Muscle layer of colon (tissue), 2 donors: ENCODE data around the gene NEO1.

Experiments
- H3K27ac ChIP-seq: one replicate; pipeline ENCODE4 v1.7.0; 2013; ENCODE audit warnings: low read depth, mild to moderate bottlenecking, low read length, moderate library complexity
- H3K27me3 ChIP-seq, 2 donors: one replicate each; pipeline ENCODE4 v1.7.0; 2013; ENCODE audit warnings: low read length in 2 of 2, mild to moderate bottlenecking in 2 of 2; ENCODE audit not compliant: insufficient read depth in 2 of 2, control insufficient read depth in 1 of 2
- H3K36me3 ChIP-seq: one replicate; pipeline ENCODE4 v1.7.0; 2013; ENCODE audit warnings: mild to moderate bottlenecking, low read length; ENCODE audit not compliant: insufficient read depth
- H3K4me1 ChIP-seq: one replicate; pipeline ENCODE4 v1.7.0; 2013; ENCODE audit warnings: mild to moderate bottlenecking, low read length; ENCODE audit not compliant: insufficient read depth
- H3K4me3 ChIP-seq, 2 donors: one replicate each; pipeline ENCODE4 v1.7.0; 2013; ENCODE audit warnings: low read length in 2 of 2, low read depth in 1 of 2, mild to moderate bottlenecking in 1 of 2, moderate library complexity in 1 of 2
- H3K9ac ChIP-seq: one replicate; pipeline ENCODE4 v1.7.0; 2013; ENCODE audit warnings: low read length
- H3K9me3 ChIP-seq: one replicate; pipeline ENCODE4 v1.7.0; 2013; ENCODE audit warnings: mild to moderate bottlenecking, low read length
- donor health status: abdominal sarcoma.
- donor health status: Adenocarcinoma of cecum.

The NEO1 gene

DNA sequence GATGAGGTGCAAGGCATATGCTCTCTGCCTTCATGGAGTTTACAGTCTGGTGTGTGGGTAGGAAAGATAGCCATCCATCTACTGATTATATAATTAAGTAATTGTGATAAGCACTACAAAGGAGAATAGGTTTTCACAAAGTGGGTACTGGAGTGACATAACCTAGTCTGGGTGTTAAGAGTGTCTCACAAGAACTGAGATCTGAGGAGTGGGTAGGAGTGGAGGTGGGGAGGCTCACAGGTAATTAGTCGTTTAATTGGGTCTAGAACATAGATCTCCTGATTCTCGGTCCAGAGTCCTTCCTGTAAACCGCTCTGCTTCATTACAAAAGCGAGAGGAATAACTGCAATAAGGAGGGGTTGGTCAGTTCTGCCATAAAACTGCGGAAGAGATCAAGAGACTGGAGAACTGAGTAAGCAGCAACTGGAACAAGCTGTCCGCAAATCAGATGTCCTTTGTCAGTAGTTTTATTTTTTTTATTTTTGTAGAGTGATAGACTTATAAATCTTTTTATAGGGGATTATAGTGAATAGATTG lies 2.2 kb downstream of the NEO1 start:
- H3K27ac ChIP-seq, result no peak overlapping the region
- H3K9ac ChIP-seq, result no peak overlapping the region
- H3K9me3 ChIP-seq, result no peaks in the 10 kb centered on the region
- peaks cover 5% of the 10 kb centered on the region for H3K4me1 ChIP-seq
- no peaks in the 10 kb centered on the region for H3K36me3 ChIP-seq
- H3K27me3 ChIP-seq, result no peaks in the 10 kb centered on the region
- H3K4me3 ChIP-seq, result no peak overlapping the region

DNA sequence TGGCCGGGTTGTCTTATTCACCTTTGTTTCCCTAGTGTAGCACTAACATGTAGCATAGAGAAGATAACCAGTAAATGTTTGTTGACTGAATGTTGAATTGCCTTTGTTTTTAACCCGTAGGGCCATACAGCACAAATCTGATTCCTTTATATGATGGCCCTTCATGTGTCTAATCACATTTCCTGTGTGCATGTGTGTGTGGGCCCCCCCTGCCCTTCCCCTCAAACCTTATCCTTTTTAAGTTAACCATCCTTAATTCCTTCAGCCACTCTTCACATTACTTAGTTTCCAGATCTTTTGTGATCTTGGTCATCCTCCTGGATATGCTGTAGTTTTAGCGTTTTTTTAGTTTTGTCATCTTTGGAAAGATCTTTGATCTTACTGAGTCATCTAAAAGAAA lies 4.2 kb downstream of the NEO1 start:
- Histone ChIP-seq H3K27ac (no peak overlapping the region), H3K36me3 (no peaks in the 10 kb centered on the region), H3K9me3 (no peaks in the 10 kb centered on the region), H3K27me3 (no peaks in the 10 kb centered on the region), H3K4me1 (no peaks in the 10 kb centered on the region), H3K4me3 (no peak overlapping the region), H3K9ac (no peak overlapping the region)

DNA sequence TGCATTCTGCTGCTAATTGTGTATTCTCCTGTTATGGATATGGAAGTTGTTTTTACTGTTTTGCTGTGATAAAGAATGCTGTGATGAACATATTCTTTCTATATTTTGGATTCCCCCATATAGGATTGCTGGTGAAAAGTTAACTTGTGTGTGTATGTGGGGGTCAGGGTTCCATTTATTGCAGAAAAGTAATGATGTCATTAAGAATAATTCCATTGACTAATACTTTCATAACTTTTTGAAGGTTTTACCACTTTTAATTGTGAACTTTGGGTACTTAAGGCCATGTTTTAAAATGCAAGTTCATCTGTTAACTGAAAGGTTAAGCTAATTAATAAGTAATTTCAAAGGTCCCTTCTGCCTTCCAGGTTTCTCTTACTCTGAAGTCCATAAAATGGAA lies 6.2 kb downstream of the NEO1 start:
- Histone ChIP-seq H3K4me1 (no peaks in the 10 kb centered on the region), H3K27me3 (no peaks in the 10 kb centered on the region), H3K27ac (no peak overlapping the region), H3K9ac (no peak overlapping the region), H3K9me3 (no peaks in the 10 kb centered on the region), H3K4me3 (no peak overlapping the region), H3K36me3 (no peaks in the 10 kb centered on the region)

DNA sequence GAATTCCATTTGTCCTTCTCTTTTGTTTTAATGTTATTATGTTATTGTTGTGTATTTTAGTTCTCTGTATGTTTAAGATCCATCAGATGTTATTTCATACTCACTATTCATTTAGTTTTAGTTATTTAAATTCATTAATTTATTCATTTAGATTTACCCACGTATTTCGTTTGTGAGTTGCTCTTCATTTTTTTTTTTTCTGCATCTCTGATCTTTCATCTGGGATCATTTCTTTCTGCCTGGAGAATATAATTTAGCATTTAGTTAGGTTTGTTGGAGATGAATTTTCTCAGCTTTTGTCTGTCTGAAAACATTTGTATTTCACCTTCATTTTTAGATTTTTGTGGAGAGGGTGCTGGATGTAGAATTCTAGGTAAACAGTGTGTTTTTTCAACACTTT lies 12.9 kb downstream of the NEO1 start:
- H3K36me3 ChIP-seq, result no peaks in the 10 kb centered on the region
- no peaks in the 10 kb centered on the region for H3K9me3 ChIP-seq
- no peak overlapping the region for H3K27ac ChIP-seq
- no peaks in the 10 kb centered on the region for H3K4me1 ChIP-seq
- no peak overlapping the region for H3K9ac ChIP-seq
- H3K27me3 ChIP-seq, result no peaks in the 10 kb centered on the region
- no peak overlapping the region for H3K4me3 ChIP-seq

DNA sequence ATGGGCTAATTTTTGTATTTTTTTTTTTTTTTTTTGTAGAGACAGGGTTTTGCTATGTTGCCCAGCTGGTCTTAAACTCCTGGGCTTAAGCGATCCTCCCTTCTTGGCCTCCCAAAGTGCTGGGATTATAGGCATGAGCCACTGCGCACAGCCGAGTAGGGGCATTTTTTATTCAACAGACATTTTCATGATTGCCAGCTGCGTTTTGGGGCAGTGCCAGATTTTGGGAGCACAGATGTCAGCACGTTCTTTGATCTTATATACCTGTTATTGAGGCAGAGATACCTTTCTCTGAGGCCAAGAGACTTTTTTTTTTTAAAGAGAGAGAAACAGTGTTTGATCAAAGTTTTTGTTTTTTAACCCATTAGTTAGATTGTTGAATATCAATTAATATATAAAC lies 16.8 kb downstream of the NEO1 start:
- Histone ChIP-seq H3K4me3 (no peak overlapping the region), H3K9me3 (no peaks in the 10 kb centered on the region), H3K4me1 (no peaks in the 10 kb centered on the region), H3K27me3 (no peaks in the 10 kb centered on the region), H3K36me3 (no peaks in the 10 kb centered on the region), H3K9ac (no peak overlapping the region), H3K27ac (no peak overlapping the region)

DNA sequence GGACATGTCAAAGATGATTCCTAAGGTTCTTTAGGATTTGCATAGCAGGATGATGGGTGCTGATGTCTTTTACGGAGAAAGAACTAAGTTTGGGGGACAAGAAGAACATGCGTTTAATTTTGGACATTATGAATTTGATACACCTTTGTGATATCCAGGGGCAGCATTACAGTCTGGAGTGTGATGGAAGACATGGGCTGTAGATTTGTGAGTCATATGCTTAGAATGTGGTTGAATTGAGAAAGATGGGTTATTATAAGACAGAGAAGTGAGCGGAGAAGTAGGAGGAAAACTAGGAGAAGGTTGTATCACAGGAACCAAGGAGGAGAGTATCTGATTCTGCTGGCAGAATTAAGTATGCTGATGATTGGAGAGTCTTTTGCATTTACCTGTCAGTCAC lies 20.6 kb downstream of the NEO1 start:
- no peak overlapping the region for H3K9ac ChIP-seq
- H3K36me3 ChIP-seq, result no peaks in the 10 kb centered on the region
- H3K9me3 ChIP-seq, result no peaks in the 10 kb centered on the region
- H3K4me1 ChIP-seq, result peaks cover 11% of the 10 kb centered on the region
- no peak overlapping the region for H3K27ac ChIP-seq
- H3K27me3 ChIP-seq, result no peaks in the 10 kb centered on the region
- no peak overlapping the region for H3K4me3 ChIP-seq

DNA sequence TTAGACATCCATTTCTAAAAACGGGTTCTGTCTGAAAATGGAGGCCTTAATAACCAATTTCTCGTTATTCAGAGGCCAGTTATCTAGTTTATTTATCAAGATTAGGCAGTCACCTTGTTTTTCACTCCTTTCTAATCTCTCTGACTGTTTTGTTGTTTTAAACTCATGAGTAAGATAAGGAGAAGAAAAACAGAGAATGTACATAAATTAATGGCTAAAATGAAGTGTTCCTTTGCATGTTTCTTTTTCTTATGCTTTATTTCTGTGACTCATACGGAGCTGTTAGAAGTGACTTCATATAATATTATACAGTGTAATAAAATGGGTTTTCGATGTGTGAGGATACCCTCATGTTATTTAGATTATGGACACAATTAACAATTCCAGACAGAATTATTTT lies 22.0 kb downstream of the NEO1 start:
- Histone ChIP-seq H3K4me3 (no peak overlapping the region), H3K27ac (no peak overlapping the region), H3K9ac (no peak overlapping the region), H3K9me3 (no peaks in the 10 kb centered on the region), H3K27me3 (no peaks in the 10 kb centered on the region), H3K4me1 (peaks cover 22% of the 10 kb centered on the region), H3K36me3 (no peaks in the 10 kb centered on the region)

DNA sequence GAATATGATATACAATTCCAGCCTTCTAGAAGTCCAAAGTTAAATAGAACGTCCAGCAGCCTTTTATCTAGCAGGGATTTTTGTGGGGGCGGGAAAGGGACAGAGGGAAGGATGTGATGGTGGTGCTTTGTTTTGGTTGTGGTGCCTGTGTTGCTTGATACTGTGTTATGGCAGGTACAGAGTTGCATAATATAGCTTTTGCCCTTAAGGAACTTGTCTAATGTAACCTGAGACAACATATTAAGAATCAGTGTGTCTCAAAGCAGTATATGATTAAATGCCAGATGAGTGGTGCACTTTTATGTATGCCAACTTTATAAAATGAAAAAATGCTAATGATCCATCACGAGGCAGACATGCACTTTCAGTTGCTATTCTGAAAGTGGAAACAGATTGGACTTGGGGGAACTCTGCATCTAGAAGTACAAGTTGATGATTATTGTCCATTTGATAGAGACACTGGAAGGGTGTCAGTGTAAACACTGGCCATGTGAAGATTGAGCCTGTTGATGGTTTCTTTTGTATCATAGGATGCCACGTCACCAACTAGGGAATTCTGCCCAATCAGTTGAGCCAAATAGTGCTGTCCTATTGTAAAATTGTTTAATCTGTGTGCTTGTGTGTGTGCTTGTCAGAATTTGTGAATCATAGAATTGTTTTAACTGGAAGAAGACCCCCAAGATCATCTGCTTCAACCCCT lies 23.0 kb downstream of the NEO1 start:
- Histone ChIP-seq H3K4me3 (no peak overlapping the region), H3K9ac (no peak overlapping the region), H3K9me3 (no peaks in the 10 kb centered on the region), H3K4me1 (peaks cover 22% of the 10 kb centered on the region), H3K27me3 (no peaks in the 10 kb centered on the region), H3K36me3 (no peaks in the 10 kb centered on the region), H3K27ac (no peak overlapping the region)

DNA sequence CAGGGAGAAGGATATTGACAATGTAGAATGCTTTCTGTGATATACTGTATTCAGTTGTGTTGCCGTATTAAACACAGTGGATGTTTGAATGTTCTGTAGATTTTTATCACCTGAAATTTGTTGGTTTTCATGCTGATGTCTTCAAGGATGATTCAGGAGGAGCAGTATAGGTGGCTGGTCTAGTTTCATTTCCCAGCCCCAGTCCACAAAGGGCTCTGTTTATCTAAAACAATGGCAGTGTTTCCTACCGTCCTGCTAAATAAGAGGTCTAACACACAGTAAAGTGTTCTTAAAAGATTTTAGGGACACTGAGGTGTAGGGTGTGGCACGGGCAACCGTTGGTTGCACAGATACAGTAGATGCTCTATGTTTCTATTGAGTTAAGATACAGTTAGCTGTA lies 26.0 kb downstream of the NEO1 start:
- no peak overlapping the region for H3K9ac ChIP-seq

DNA sequence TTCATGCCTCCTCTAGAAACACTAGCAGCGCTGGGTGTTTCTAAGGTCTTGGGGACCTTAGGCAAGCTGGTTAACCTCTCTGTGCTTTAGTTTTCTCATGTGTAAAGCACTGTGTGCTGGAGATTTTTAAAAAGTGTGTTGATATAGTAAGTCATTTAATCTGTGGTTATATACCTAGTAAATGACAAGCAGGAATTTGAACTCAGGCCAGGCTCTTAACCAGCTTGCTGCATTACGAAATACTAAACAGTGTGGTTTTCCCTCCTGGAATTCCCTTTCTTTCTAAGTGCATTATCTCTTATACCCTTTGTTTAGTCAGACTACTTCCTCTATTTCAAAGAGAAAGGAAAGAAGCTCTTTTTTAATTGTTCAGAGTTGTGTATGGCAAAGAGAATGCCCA lies 26.5 kb downstream of the NEO1 start:
- Histone ChIP-seq H3K9me3 (no peaks in the 10 kb centered on the region), H3K27ac (no peak overlapping the region), H3K9ac (no peak overlapping the region), H3K4me1 (peaks cover 26% of the 10 kb centered on the region), H3K36me3 (no peaks in the 10 kb centered on the region), H3K27me3 (no peaks in the 10 kb centered on the region), H3K4me3 (no peak overlapping the region)

More for the DNA sequence above, 26.0 kb downstream of the NEO1 start:
- Histone ChIP-seq H3K27ac (no peak overlapping the region), H3K4me3 (no peak overlapping the region), H3K9me3 (no peaks in the 10 kb centered on the region), H3K4me1 (peaks cover 26% of the 10 kb centered on the region), H3K27me3 (no peaks in the 10 kb centered on the region), H3K36me3 (no peaks in the 10 kb centered on the region)

DNA sequence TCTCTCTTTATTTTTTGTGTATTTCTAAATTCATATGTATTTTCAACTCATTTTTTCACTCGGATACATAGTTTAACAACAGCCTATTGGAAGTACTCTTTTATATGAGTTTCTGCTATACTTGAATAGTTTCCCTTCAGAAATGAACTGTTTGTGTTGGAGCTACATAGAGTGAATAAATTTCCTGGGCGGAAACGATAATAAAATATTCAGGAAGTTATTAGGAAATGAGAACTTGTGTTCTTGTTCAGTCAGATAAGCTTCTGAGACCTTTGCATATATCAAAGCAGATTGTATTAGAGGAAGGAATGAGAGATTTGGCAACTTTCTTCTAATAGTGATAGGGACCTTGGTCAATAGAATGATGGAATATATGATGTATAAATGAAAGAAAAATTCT lies 27.3 kb downstream of the NEO1 start:
- no peaks in the 10 kb centered on the region for H3K27me3 ChIP-seq
- H3K36me3 ChIP-seq, result no peaks in the 10 kb centered on the region
- no peak overlapping the region for H3K27ac ChIP-seq

DNA sequence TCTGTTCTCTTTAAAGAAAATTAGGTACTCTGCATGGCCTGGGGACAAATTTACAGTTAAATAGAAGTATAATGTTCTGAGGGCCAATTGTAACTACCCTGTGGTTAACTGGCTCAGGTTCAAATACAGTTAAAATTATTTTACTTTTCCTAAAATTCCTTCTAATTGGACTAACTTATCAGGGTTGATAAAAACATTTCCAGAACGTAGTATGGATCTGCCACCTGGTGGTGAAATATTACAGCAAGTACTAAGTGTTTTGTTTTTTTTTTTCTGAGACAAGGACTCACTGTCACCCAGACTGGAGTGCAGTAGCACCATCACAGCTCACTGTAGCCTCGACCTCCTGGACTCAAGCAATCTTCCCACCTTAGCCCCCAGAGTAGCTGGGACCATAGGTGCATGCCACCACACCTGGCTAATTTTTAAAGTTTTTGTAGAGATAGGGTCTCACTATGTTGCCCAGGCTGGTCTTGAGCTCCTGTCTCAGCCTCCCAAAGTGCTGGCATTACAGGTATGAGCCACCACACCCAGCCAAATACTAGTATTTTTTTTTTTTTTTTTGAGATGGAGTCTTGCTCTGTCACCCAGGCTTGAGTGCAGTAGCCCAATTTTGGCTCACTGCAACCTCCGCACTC lies 29.2 kb downstream of the NEO1 start:
- no peaks in the 10 kb centered on the region for H3K27me3 ChIP-seq
- no peak overlapping the region for H3K9ac ChIP-seq
- H3K4me1 ChIP-seq, result peaks cover 14% of the 10 kb centered on the region
- H3K4me3 ChIP-seq, result no peak overlapping the region
- no peaks in the 10 kb centered on the region for H3K36me3 ChIP-seq
- no peaks in the 10 kb centered on the region for H3K9me3 ChIP-seq
- H3K27ac ChIP-seq, result no peak overlapping the region

More for the DNA sequence above, 27.3 kb downstream of the NEO1 start:
- Histone ChIP-seq H3K9ac (no peak overlapping the region), H3K4me1 (peaks cover 26% of the 10 kb centered on the region), H3K9me3 (no peaks in the 10 kb centered on the region), H3K4me3 (no peak overlapping the region)
